ENCODE data around the gene SLC26A8. TPM values are rescaled to one million over a fixed set of nuclear protein-coding genes. Genes with fewer than 3 reads are reported as not detected.

The SLC26A8 gene
- total RNA-seq, 4 donors from 2014 or later, result 0.13 to 0.89 (median 0.60) TPM

- 0 to 1% methylated on average over 12 to 29 of the region's 44 CpGs for WGBS, 2 donors
- TF ChIP-seq POLR2A (IDR thresholded peaks at IDR 0.05) (no peak), CTCF (IDR thresholded peaks at IDR 0.05) (peak in 1 of 6 experiments; percentile 7)
- no peaks in the 10 kb centered on the region for H3K9me3 ChIP-seq
- peaks cover 35 to 41% of the 10 kb centered on the region in 2 donors for H3K4me1 ChIP-seq
- peak overlapping the region; percentile 71 to 99 (median 95) for H3K4me3 ChIP-seq (replicated peaks in 1 of 3)
- H3K36me3 ChIP-seq, result no peaks in the 10 kb centered on the region
- H3K27ac ChIP-seq, result peak overlapping the region; percentile 80 to 96 (median 96)
- intact Hi-C loops (cut with DNase I), result loop anchor here (5.0 to 10.0 kb wide), 2 partner anchors 169 to 337 kb away; partner anchors contain the start of gene BRPF3
- no peaks in the 10 kb centered on the region for H3K27me3 ChIP-seq
- peak; percentile 52 to 58 for DNase-seq
These were observed 3.8 kb upstream of the SLC26A8 start for GRCh38 chr6:36028088-36028876.

GRCh38 chr6:36027501-36028087 lies 3.2 kb upstream of the SLC26A8 start, which contains the start of gene MAPK14:
MAPK14 (plus strand) TSS chr6:36027808; CDS start chr6:36028158, 350 bp downstream.
- DNase-seq, result peak; percentile 99 to 100
- Histone ChIP-seq H3K36me3 (no peaks in the 10 kb centered on the region), H3K9me3 (no peaks in the 10 kb centered on the region), H3K4me1 (peaks cover 28 to 34% of the 10 kb centered on the region in 2 donors), H3K4me3 (replicated peaks in 1 of 3) (peak within 1 kb of the TSS; percentile 71 to 99 (median 95)), H3K27ac (peak within 1 kb of the TSS; percentile 80 to 96 (median 96)), H3K27me3 (no peaks in the 10 kb centered on the region)
- intact Hi-C loops (cut with DNase I), result loop anchor here (2.0 to 10.0 kb wide), 3 partner anchors 67 to 337 kb away; partner anchors contain the start of gene BRPF3
- 1% methylated on average over 22 to 23 of the region's 62 CpGs for WGBS, 2 donors
- peak; percentile 55 to 90 for TF ChIP-seq POLR2A (IDR thresholded peaks at IDR 0.05)
- TF ChIP-seq CTCF (IDR thresholded peaks at IDR 0.05), result peak; percentile 59 to 99 (median 92)

GRCh38 chr6:36025932-36026327 lies 1.5 kb upstream of the SLC26A8 start:
- TF ChIP-seq POLR2A (IDR thresholded peaks at IDR 0.05), result no peak
- TF ChIP-seq CTCF (IDR thresholded peaks at IDR 0.05), result no peak
- H3K27ac ChIP-seq, result no peak overlapping the region
- H3K36me3 ChIP-seq, result no peaks in the 10 kb centered on the region
- H3K27me3 ChIP-seq, result no peaks in the 10 kb centered on the region
- WGBS, 2 donors, result 74 to 77% methylated on average over 5 of the region's 5 CpGs
- no peak overlapping the region for H3K4me3 ChIP-seq (replicated peaks in 1 of 3)
- H3K9me3 ChIP-seq, result no peaks in the 10 kb centered on the region
- intact Hi-C loops (cut with DNase I), result loop anchor here (2.0 to 10.0 kb wide), 3 partner anchors 69 to 339 kb away; partner anchors contain the start of gene BRPF3
- peaks cover 14 to 17% of the 10 kb centered on the region in 2 donors for H3K4me1 ChIP-seq
- no peak for DNase-seq

- intact Hi-C loops (cut with DNase I), result loop anchor here (5.0 to 10.0 kb wide), 2 partner anchors 172 to 339 kb away; partner anchors contain the start of gene BRPF3
- H3K27ac ChIP-seq, result no peak overlapping the region
These were observed 955 bp upstream of the SLC26A8 start for GRCh38 chr6:36025260-36025931.

More at GRCh38 chr6:36025260-36025931, 955 bp upstream of the SLC26A8 start:
- Histone ChIP-seq H3K36me3 (no peaks in the 10 kb centered on the region), H3K4me3 (replicated peaks in 1 of 3) (no peak overlapping the region), H3K27me3 (no peaks in the 10 kb centered on the region), H3K4me1 (peaks cover 9 to 12% of the 10 kb centered on the region in 2 donors), H3K9me3 (no peaks in the 10 kb centered on the region)
- DNase-seq, result no peak
- TF ChIP-seq CTCF (IDR thresholded peaks at IDR 0.05), result no peak
- 92 to 93% methylated on average over 1 of the region's 1 CpG for WGBS, 2 donors
